ENCODE measurements around the gene SUGT1. TPM values are rescaled to one million over a fixed set of nuclear protein-coding genes. Genes with fewer than 3 reads are reported as not detected.
"Not testable (repeated sequence)": the region's sequence is repeated elsewhere in the genome, so short reads cannot be mapped to it uniquely, and the experiment has no call there.

SUGT1 gene
- 10 to 100 TPM; 32.7 to 59.2 (median 47.4) TPM for total RNA-seq
- polyA plus RNA-seq: 10 to 100 TPM; 42.6 to 70.8 TPM
- long read RNA-seq, donor 1, partial matches to known transcripts: 1 of 6 reads
- long read RNA-seq, donor 1, other reads (novel, unspliced or antisense): 3 of 6 reads
- long read RNA-seq, donor 2, partial matches to known transcripts: 1 of 11 reads
- long read RNA-seq, donor 2, other reads (novel, unspliced or antisense): 8 of 11 reads
- long read RNA-seq, donor 3, partial matches to known transcripts: 1 of 9 reads
- long read RNA-seq, donor 3, other reads (novel, unspliced or antisense): 8 of 9 reads

DNA sequence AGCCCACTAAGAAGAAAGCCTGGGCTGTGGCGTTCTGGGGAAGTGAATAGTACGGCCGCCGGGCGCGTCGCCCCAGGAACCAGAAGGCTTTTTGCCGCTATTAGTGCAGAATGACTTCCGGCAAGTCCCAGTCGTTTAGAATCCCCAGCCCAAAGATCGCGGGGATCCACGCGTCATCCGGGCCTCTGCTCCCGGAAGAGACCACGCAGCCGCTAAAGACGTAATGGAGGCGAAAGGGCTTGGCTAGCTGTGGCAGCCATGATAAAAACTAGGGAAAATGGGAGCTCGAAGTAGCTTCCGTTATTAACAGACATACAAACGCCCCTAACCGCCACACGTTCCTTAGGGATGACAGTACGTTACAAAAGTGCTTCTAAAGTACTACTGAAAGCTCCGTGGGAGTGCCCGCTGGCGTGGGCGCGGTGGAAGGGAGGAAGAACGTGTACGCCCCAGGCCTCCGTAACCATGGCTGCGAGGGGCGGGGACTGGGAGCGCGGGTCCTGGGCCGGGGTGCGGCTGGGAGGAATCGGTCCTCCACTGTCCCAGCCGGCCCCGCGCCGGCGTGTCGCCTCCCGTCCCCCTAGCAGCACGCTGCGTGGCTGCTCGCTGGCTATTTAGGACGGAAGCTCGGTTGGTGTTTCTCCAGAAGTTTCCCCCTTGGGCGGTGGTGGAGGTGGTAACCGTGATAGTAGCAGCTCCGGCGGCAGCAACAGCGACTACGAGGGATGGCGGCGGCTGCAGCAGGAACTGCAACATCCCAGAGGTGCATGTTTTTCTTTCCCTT is at the start of gene SUGT1:
Gene SUGT1, plus strand, starts transcription at position 641 of the 784 bp plus-strand sequence. Its CDS starts 85 bp downstream, at position 726.
- no peaks in the 10 kb centered on the region for H3K9me3 ChIP-seq
- H3K4me3 ChIP-seq: peak within 1 kb of the TSS; percentile 59 to 91 (median 80)
- TF ChIP-seq POLR2A (IDR thresholded peaks at IDR 0.05): peak in 1 of 2 donors; percentile 61
- TF ChIP-seq, protein P1, sequence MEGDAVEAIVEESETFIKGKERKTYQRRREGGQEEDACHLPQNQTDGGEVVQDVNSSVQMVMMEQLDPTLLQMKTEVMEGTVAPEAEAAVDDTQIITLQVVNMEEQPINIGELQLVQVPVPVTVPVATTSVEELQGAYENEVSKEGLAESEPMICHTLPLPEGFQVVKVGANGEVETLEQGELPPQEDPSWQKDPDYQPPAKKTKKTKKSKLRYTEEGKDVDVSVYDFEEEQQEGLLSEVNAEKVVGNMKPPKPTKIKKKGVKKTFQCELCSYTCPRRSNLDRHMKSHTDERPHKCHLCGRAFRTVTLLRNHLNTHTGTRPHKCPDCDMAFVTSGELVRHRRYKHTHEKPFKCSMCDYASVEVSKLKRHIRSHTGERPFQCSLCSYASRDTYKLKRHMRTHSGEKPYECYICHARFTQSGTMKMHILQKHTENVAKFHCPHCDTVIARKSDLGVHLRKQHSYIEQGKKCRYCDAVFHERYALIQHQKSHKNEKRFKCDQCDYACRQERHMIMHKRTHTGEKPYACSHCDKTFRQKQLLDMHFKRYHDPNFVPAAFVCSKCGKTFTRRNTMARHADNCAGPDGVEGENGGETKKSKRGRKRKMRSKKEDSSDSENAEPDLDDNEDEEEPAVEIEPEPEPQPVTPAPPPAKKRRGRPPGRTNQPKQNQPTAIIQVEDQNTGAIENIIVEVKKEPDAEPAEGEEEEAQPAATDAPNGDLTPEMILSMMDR (IDR thresholded peaks at IDR 0.05): peak; percentile 25 to 87 (median 61)
- DNase-seq (peak; percentile 98 to 99 (median 98)), ATAC-seq (peak; percentile 99 to 100 (median 99))
- H3K36me3 ChIP-seq: peaks cover 0 to 20% (median 12%) of the 10 kb centered on the region in 9 donors
- H3K4me1 ChIP-seq: peaks cover 0 to 47% (median 38%) of the 10 kb centered on the region in 12 donors
- WGBS, 4 donors: 0% methylated on average over 22 to 61 of the region's 61 CpGs
- H3K27ac ChIP-seq: peak within 1 kb of the TSS; percentile 95 to 100 (median 99)
- H3K27me3 ChIP-seq: no peaks in the 10 kb centered on the region
- intact Hi-C loops (cut with DNase I): loop anchor here in 8 of 10 donors (1.0 to 10.0 kb wide), 6 partner anchors 35 to 850 kb away; partner anchors contain the start of genes CKAP2 (in 4 of the 8), VPS36 (in 4 of the 8) and DHRS12 (in 1 of the 8)

DNA sequence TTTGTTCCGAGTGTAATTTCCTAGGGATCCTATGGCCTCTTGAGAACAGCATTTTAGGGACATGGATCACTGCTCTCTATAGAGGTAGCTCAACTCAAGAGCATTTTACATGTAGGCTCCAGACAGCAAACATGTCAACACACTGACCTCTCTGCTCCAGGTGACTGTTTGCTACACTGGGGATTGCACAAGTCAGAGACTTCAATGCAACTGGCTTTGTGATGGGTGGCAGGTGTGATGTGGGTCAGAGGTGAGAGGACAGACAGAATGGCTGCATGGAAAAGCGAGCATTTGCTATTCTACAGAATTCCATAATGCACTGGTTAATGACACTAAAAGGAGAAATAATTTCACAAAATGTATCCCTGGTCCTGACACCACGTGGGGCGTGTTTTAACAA is 49.3 kb upstream of the SUGT1 start:
- Histone ChIP-seq H3K27me3 (peaks cover 0 to 20% (median 0%) of the 10 kb centered on the region in 9 donors), H3K4me1 (peaks cover 0 to 19% (median 9%) of the 10 kb centered on the region in 12 donors)
- intact Hi-C loops (cut with DNase I); H3K27ac ChIP-seq; H3K4me3 ChIP-seq; ATAC-seq; H3K36me3 ChIP-seq; H3K9me3 ChIP-seq; DNase-seq: not testable (repeated sequence)
- WGBS, 4 donors: 86 to 98% (median 88%) methylated on average over 2 to 4 of the region's 4 CpGs

DNA sequence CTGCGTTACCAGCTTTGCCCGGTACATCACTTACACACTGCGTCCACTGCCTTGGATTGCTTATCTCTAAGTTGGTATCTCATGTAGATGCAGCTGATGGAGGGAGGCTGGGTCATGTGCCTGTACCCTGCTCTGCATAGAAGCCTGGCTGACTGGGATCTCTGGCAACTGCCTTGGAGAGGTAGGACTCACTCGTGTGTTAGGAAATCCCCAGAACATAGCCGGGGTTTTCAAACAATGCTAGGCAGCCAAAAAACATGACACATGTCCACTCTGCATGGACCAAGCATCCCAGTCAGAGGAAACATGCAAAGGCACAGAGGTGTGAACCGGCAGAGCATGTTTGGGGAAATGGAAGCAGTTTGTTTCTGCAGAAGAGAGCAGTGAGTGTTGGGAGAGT is 46.5 kb upstream of the SUGT1 start:
- H3K9me3 ChIP-seq; intact Hi-C loops (cut with DNase I); H3K36me3 ChIP-seq; DNase-seq; ATAC-seq; H3K27me3 ChIP-seq; H3K27ac ChIP-seq; H3K4me3 ChIP-seq: not testable (repeated sequence)
- H3K4me1 ChIP-seq: peaks cover 0 to 18% (median 0%) of the 10 kb centered on the region in 12 donors
- WGBS, 4 donors: 55 to 80% (median 73%) methylated on average over 3 to 6 of the region's 6 CpGs

DNA sequence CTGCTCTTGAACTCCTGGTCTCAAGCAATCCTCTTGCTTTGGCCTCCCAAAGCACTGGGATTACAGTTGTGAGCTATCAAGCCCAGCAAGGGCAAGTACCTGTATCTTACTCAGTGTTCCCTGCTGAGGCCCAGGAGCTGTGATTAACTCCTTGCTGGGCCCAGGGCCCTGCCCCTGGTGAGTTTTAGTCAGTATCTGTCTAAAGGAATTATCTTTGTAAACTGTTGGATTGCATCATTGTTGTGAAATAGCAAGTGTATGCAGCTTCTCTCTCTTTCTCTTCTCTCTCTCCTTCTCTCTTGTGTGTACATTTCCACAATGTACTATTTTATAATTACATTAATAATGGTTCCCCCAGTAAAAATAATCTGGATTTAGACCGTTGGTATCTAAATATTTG is 45.8 kb upstream of the SUGT1 start:
- ATAC-seq; intact Hi-C loops (cut with DNase I); H3K36me3 ChIP-seq; H3K9me3 ChIP-seq; H3K4me3 ChIP-seq; H3K27me3 ChIP-seq; H3K27ac ChIP-seq; DNase-seq: not testable (repeated sequence)
- WGBS, 4 donors: 73 to 78% (median 77%) methylated on average over 1 of the region's 1 CpG
- peaks cover 0 to 18% (median 0%) of the 10 kb centered on the region in 12 donors for H3K4me1 ChIP-seq

DNA sequence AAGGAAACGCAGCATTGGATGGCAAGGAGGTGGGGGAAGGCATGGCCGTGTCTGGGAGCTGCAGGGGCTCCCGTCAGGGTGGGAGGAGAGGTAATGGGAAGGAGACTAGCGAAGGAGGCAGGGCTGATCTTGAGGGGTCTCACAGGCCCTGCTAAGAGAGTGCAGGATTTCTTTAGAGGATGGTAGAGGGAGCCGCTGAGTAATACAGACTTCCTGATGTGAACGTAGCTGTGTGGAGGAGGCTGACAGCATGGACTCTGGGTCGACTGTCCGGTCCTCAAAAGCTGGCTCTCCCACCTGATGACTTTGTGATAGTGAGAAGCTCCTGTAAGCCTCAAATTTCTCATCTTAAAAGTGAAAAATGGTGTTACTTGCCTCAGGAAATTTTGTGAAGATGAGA is 44.5 kb upstream of the SUGT1 start:
- intact Hi-C loops (cut with DNase I); H3K9me3 ChIP-seq; H3K27me3 ChIP-seq; H3K36me3 ChIP-seq; ATAC-seq; DNase-seq; H3K4me3 ChIP-seq; H3K27ac ChIP-seq: not testable (repeated sequence)
- H3K4me1 ChIP-seq: peaks cover 0 to 18% (median 0%) of the 10 kb centered on the region in 12 donors
- 48 to 56% (median 53%) methylated on average over 8 of the region's 8 CpGs for WGBS, 4 donors

Measured in heart left ventricle (tissue), 16 donors.